ENCODE measurements around the gene TLX2. TPM values are rescaled to one million over a fixed set of nuclear protein-coding genes. Genes with fewer than 3 reads are reported as not detected.

TLX2 gene
- total and polyA plus RNA-seq, 2 experiments from 2014 or later = not detected

- H3F3A ChIP-seq (ENCODE audit: insufficient read depth) = peaks cover 28% of the 10 kb centered on the region
- H3K36me3 ChIP-seq (ENCODE audit: low read depth) = 0 out of 2 replicates have a peak, but pooled peaks cover 13% of the 10 kb centered on the region
- H3K79me2 ChIP-seq (ENCODE audit: insufficient read depth) = peaks cover 20% of the 10 kb centered on the region; the same call in 1 of the 2 replicates
- H4K20me1 ChIP-seq (ENCODE audit: insufficient read depth) = no peaks in the 10 kb centered on the region
- H3K9ac ChIP-seq = peak overlapping the region; percentile 88
- H3K4me1 ChIP-seq (ENCODE audit: insufficient read depth) = peaks cover 15% of the 10 kb centered on the region
- peak overlapping the region; percentile 87 for H3K27ac ChIP-seq
- 8 to 9% methylated on average over 7 of the region's 7 CpGs for whole genome bisulfite sequencing, 2 experiments (ENCODE audit: low coverage in 1 of 2, low lambda C conversion rate in 2 of 2, missing lambda C conversion rate in 2 of 2)
- no peaks in the 10 kb centered on the region for H3K9me2 ChIP-seq (ENCODE audit: insufficient read depth)
- TF ChIP-seq EZH2phosphoT487 (IDR thresholded peaks at IDR 0.05; ENCODE audit: insufficient read depth, low read depth) (no peak), EZH2 (IDR thresholded peaks at IDR 0.05; ENCODE audit: insufficient read depth, poor library complexity, severe bottlenecking) (no peak)
- peak overlapping the region; percentile 87 for H3K4me3 ChIP-seq
- in situ Hi-C loops (cut with MboI) = no loop called here
- peak overlapping the region; percentile 95 for H2AFZ ChIP-seq
- peak overlapping the region; percentile 85 for H3K4me2 ChIP-seq (ENCODE audit: unreplicated experiment)
- H3K9me3 ChIP-seq (ENCODE audit: low read depth) = no peaks in the 10 kb centered on the region
- no peak for DNase-seq
- no peaks in the 10 kb centered on the region for H3K27me3 ChIP-seq (replicated peaks; ENCODE audit: insufficient read depth)
These were observed 41.3 kb upstream of the TLX2 start for GRCh38 chr2:74472945-74473258.

DNA sequence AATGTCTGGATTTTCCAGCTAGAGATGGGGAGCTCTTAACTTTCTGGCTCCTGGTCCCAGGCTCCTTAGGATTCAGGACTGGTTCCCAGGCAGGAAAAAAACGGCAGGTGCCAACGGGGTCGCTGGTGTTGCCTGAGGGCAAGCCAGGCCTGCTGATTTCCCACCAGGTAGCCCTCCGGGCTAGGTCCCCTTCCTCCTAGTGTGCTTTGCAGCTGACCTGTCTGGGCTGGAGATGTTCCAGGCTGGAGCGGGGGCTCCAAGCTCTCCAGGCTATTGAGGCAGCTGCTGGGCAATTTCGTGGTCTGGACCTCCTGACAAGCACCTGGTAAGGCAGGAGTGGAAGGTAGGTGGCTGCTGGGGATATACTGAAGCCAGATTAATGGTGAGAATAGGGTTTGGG, 39.8 kb upstream of the TLX2 start:
- peaks cover 36% of the 10 kb centered on the region for H3K79me2 ChIP-seq (ENCODE audit: insufficient read depth)
- no peak for TF ChIP-seq EZH2phosphoT487 (IDR thresholded peaks at IDR 0.05; ENCODE audit: insufficient read depth, low read depth)
- TF ChIP-seq EZH2 (IDR thresholded peaks at IDR 0.05; ENCODE audit: insufficient read depth, poor library complexity, severe bottlenecking) = no peak
- no peaks in the 10 kb centered on the region for H4K20me1 ChIP-seq (ENCODE audit: insufficient read depth)
- 98 to 99% methylated on average over 6 of the region's 6 CpGs for WGBS, 2 experiments (ENCODE audit: low coverage in 1 of 2, low lambda C conversion rate in 2 of 2, missing lambda C conversion rate in 2 of 2)
- DNase-seq = no peak
- H3K9me3 ChIP-seq (ENCODE audit: low read depth) = no peaks in the 10 kb centered on the region
- no peak overlapping the region for H3K9ac ChIP-seq
- peaks cover 15% of the 10 kb centered on the region for H3K4me1 ChIP-seq (ENCODE audit: insufficient read depth)
- no peak overlapping the region for H2AFZ ChIP-seq
- no peak overlapping the region for H3K4me2 ChIP-seq (ENCODE audit: unreplicated experiment)
- H3K4me3 ChIP-seq = no peak overlapping the region
- peaks cover 28% of the 10 kb centered on the region for H3F3A ChIP-seq (ENCODE audit: insufficient read depth)
- H3K9me2 ChIP-seq (ENCODE audit: insufficient read depth) = no peaks in the 10 kb centered on the region
- H3K27ac ChIP-seq = no peak overlapping the region
- no peaks in the 10 kb centered on the region for H3K27me3 ChIP-seq (replicated peaks; ENCODE audit: insufficient read depth)
- H3K36me3 ChIP-seq (ENCODE audit: low read depth) = 0 out of 2 replicates have a peak, but pooled peaks cover 13% of the 10 kb centered on the region
- in situ Hi-C loops (cut with MboI) = no loop called here

DNA sequence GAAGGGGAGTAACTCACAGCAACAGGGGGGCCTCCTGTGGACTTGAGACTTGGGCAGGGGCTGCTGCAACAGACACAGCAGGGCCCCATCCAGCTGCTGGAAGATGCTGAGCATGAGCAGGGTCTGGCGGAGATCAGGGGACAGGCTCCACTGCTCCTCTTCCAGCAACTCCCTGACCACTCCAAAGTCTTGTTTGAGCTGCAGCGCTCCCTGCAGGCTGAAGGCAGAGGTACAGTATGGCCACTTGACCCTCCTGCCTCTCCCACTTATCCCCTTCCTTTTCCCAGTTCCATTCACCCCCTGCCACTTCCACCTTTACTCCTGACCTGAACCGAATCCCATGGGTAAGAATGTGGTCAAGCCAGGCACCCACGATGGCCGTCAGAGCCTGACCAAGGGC, 39.4 kb upstream of the TLX2 start:
- H3K4me3 ChIP-seq = no peak overlapping the region
- H3K9me3 ChIP-seq (ENCODE audit: low read depth) = no peaks in the 10 kb centered on the region
- H3K27ac ChIP-seq = no peak overlapping the region
- TF ChIP-seq EZH2phosphoT487 (IDR thresholded peaks at IDR 0.05; ENCODE audit: insufficient read depth, low read depth) (no peak), EZH2 (IDR thresholded peaks at IDR 0.05; ENCODE audit: insufficient read depth, poor library complexity, severe bottlenecking) (no peak)
- no peaks in the 10 kb centered on the region for H3K27me3 ChIP-seq (replicated peaks; ENCODE audit: insufficient read depth)
- H3K4me1 ChIP-seq (ENCODE audit: insufficient read depth) = peaks cover 15% of the 10 kb centered on the region
- no peak overlapping the region for H3K9ac ChIP-seq
- H3F3A ChIP-seq (ENCODE audit: insufficient read depth) = peaks cover 28% of the 10 kb centered on the region
- WGBS, 2 experiments (ENCODE audit: low coverage in 1 of 2, low lambda C conversion rate in 2 of 2, missing lambda C conversion rate in 2 of 2) = 96% methylated on average over 5 of the region's 5 CpGs
- no peaks in the 10 kb centered on the region for H3K9me2 ChIP-seq (ENCODE audit: insufficient read depth)
- H3K79me2 ChIP-seq (ENCODE audit: insufficient read depth) = peaks cover 40% of the 10 kb centered on the region
- peaks cover 15% of the 10 kb centered on the region; the same call in 1 of the 2 replicates for H3K36me3 ChIP-seq (ENCODE audit: low read depth)
- no peaks in the 10 kb centered on the region for H4K20me1 ChIP-seq (ENCODE audit: insufficient read depth)
- in situ Hi-C loops (cut with MboI) = no loop called here
- H2AFZ ChIP-seq = no peak overlapping the region
- H3K4me2 ChIP-seq (ENCODE audit: unreplicated experiment) = no peak overlapping the region
- DNase-seq = no peak

- H3K9me3 ChIP-seq (ENCODE audit: low read depth) = no peaks in the 10 kb centered on the region
- peak overlapping the region; percentile 96 for H2AFZ ChIP-seq
- DNase-seq = peak; percentile 56
- H3K4me1 ChIP-seq (ENCODE audit: insufficient read depth) = peaks cover 20% of the 10 kb centered on the region
- TF ChIP-seq EZH2phosphoT487 (IDR thresholded peaks at IDR 0.05; ENCODE audit: insufficient read depth, low read depth) (no peak), EZH2 (IDR thresholded peaks at IDR 0.05; ENCODE audit: insufficient read depth, poor library complexity, severe bottlenecking) (no peak)
- peak overlapping the region; percentile 99 for H3K4me3 ChIP-seq
- no peaks in the 10 kb centered on the region for H3K9me2 ChIP-seq (ENCODE audit: insufficient read depth)
- 0 out of 2 replicates have a peak, but pooled peaks cover 5% of the 10 kb centered on the region for H3F3A ChIP-seq (ENCODE audit: insufficient read depth)
- H4K20me1 ChIP-seq (ENCODE audit: insufficient read depth) = no peaks in the 10 kb centered on the region
- H3K79me2 ChIP-seq (ENCODE audit: insufficient read depth) = peaks cover 88% of the 10 kb centered on the region
- in situ Hi-C loops (cut with MboI) = no loop called here
- H3K9ac ChIP-seq = peak overlapping the region; percentile 85
- H3K4me2 ChIP-seq (ENCODE audit: unreplicated experiment) = peak overlapping the region; percentile 97
- H3K27ac ChIP-seq = peak overlapping the region; percentile 62; the same call in 1 of the 2 replicates
- WGBS, 2 experiments (ENCODE audit: low coverage in 1 of 2, low lambda C conversion rate in 2 of 2, missing lambda C conversion rate in 2 of 2) = 47 to 50% methylated on average over 3 of the region's 3 CpGs
- no peaks in the 10 kb centered on the region for H3K27me3 ChIP-seq (replicated peaks; ENCODE audit: insufficient read depth)
- H3K36me3 ChIP-seq (ENCODE audit: low read depth) = peaks cover 15% of the 10 kb centered on the region; the same call in 1 of the 2 replicates
These were observed 32.8 kb upstream of the TLX2 start for GRCh38 chr2:74481431-74481830.

Measured in GM23248 (cell line).